ENCODE data around the gene OR4Q3.
"Not testable (repeated sequence)": the region's sequence is repeated elsewhere in the genome, so short reads cannot be mapped to it uniquely, and the experiment has no call there.

Gene OR4Q3

DNA sequence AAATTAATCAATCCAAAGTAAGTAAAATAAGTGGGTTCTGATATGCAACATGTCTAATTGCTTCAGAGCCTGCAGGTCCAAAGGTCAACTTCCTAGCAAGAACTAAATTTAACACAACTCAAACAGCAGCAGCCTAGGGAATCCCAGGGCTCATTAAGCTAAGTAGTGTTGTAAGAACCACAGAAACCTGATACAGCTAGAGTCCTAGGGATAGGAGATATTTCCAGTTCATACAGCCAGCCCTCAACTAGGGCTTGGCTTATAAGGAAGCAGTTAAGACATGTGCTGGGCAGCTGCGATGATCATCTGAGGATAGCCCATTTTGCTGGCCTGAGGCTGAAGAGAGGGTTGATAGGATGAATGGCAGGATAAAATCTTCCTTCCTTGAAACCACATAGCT is at the start of gene OR4Q3:
Gene OR4Q3, plus strand, starts transcription at position 316 of the 400 bp plus-strand sequence.
- no peak for DNase-seq

- no peak for DNase-seq
Measured at GRCh38 chr14:19729359-19729758, 14.0 kb upstream of the OR4Q3 start.

GRCh38 chr14:19729763-19730162 is 13.6 kb upstream of the OR4Q3 start:
- DNase-seq: no peak

DNA sequence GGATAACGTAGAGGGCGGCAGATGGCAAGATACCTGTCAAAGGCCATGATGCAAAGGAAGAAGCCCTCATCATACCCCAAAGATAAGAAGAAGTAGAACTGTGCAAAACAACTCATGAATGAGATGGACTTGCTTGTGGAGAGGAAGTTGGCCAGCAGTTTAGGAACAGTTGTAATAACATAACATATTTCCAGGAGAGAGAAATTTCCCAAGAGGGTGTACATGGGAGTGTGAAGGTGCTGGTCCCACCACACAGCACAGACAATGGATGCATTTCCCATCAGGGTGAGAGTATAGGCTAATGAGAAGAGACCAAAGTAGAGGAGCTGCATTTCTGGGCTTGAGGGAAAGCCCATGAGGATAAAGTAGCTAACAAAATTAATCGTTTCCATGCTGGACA is 9.5 kb upstream of the OR4Q3 start:
- DNase-seq: not testable (repeated sequence)

GRCh38 chr14:19752316-19752715 is 8.9 kb downstream of the OR4Q3 start:
- not testable (repeated sequence) for DNase-seq

- DNase-seq: no peak
Measured at GRCh38 chr14:19754172-19754571, 10.8 kb downstream of the OR4Q3 start.

DNA sequence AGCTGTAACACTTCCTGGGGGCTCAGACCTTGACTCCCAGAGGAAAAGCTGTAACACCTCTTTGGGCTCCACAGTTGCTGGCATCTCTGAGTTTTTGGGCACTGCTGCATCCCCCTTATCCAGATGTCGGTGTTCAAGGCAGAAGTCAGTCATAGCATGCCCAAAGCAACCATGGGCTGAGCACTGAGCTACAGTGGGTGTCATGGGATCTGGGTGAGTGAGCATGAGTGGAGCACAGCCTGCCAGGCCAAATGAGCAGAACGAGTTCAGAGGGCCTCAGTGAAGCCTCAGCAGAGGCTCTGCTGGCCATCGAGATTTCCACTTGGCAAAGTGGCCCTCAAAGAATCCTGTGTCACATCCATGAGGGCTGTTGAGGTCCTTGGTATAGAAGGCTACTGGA is 28.1 kb downstream of the OR4Q3 start:
- DNase-seq: not testable (repeated sequence)

DNA sequence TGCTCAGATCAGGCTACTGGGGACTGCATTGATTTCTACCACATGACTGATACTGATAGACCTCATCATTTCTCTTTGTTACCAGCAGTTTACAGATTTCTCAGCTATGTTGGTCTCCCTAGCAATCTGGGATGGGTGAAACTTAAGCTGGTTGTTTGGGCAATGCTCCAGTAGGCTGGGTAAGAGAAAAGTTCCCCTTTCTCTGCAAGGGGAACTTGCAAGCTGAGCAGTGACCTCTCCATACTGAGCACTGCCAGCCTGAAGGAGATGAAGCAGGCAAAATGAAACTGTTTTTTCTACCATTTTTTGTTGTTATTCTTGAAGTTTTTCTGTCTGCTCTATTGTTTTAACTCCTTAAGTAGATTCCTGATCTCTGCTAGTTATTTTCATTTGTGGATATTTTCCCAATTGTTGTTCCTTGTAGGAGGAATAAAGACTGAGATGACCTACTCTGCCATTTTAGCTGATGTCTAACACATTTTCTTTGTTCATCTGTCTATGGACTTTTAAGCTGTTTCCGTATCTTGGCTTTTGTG is 28.6 kb downstream of the OR4Q3 start:
- no peak for DNase-seq

DNA sequence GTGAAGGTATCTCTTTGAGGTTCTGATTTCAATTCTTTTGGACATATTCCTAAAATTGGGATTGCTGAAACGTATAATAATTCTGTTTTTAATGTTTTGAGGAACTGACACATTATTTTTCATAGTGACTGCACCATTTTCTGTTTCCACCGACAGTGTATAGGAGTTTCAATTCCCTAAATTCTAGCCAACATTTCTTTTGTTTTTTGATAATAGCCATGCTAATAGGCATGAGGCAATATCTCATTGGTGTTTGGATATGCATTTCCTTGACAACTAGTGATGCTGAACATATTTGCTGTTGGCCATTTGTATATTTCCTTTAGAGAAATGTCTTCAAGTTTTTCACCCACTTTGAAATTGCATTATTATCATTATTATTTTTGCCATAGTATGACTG is 29.1 kb downstream of the OR4Q3 start:
- not testable (repeated sequence) for DNase-seq

DNA sequence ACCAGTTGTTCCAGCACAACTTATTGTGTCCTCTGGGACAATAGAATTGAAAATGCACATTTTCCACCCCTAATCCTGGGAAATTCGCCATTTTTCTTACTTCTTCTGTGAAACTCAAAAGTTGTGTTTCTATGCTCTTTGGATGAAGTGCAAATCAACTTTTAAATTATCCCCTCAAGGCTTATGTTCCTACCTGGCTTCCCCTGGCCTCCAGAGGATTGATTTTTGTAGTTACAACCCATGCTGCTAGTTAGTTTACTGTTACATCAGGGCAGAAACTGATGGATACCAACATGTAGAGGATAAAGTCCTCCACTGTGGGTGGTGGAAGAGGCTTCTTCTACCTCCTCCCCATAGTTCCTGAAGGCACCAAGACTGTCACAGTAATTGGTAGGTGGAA is 29.8 kb downstream of the OR4Q3 start, which contains the start of gene OR4M1:
Gene OR4M1, plus strand, starts transcription at position 301 of the 400 bp plus-strand sequence. CDS start 6,819 bp downstream, outside the sequence.
- DNase-seq: not testable (repeated sequence)

DNA sequence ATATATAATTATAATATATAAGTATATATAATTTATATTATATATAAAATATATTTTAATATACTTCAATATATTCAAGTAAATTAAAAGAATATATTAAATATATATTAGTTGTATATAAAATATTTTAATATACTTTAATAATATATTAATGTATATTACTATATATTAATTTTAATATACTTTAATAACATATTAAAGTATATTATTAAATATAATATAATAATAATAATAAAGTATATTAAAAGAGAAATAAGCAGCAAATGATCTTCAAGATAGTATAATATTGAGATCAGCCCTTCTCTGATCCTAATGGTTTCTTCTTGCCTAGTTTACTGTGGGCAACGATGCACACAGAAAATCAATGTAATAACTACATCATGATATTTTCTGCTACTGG is 32.2 kb downstream of the OR4Q3 start:
- no peak for DNase-seq

- DNase-seq: not testable (repeated sequence)
Measured at GRCh38 chr14:19785848-19786247, 42.5 kb downstream of the OR4Q3 start.

GRCh38 chr14:19787318-19787717 is 43.9 kb downstream of the OR4Q3 start:
- DNase-seq: not testable (repeated sequence)

DNA sequence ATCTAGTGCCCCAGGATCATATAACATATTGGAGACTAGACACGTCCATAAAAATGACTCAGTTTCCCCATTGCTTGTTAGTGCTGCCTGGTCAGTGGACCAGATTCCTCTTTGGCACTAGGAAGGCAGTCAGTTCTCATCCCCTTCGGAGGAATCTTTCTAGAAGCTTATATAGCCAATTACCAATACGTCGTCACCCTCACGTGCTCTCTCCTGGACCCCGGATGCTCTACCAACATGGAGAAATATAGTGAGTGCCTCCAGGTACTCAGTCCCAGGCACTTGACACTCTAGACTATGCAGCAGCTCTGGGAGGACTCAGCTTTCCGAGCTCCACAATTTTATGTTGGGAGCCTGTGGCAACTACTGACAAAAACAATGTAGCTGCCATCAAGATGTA is 44.8 kb downstream of the OR4Q3 start:
- not testable (repeated sequence) for DNase-seq

- DNase-seq: not testable (repeated sequence)
Measured at GRCh38 chr14:19796520-19797108, 53.2 kb downstream of the OR4Q3 start.

Measured in NCI-H2107 (cell line).